Spleen (tissue), 11 donors: ENCODE data around the gene GKN1. TPM values are rescaled to one million over a fixed set of nuclear protein-coding genes. Genes with fewer than 3 reads are reported as not detected.

Experiments
- DNase-seq: peaks from one replicate; pipeline ENCODE4 v3.0.0-alpha.2; 2020
- H3K27ac ChIP-seq, 8 donors: fragments of 200-600 bp; sonication (generic) in 7 of 8; 1 replicate in 4 of 8; 2 replicates in 4 of 8; pipeline versions ENCODE4 v1.5.0 to v1.8.0; 2016 to 2021; ENCODE audit warnings: inconsistent platforms in 4 of 8, mild to moderate bottlenecking in 4 of 8, moderate library complexity in 1 of 8
- H3K27me3 ChIP-seq, 7 donors: fragments of 200-600 bp; sonication (generic) in 6 of 7; replicated peaks in 1 of 7; 1 replicate in 4 of 7; 2 replicates in 3 of 7; pipeline versions ENCODE4 v1.5.0 to v1.8.0; 2016 to 2021; ENCODE audit warnings: inconsistent platforms in 3 of 7, mild to moderate bottlenecking in 1 of 7
- H3K36me3 ChIP-seq, 6 donors: fragments of 200-600 bp; sonication (generic) in 5 of 6; 1 replicate in 4 of 6; 2 replicates in 2 of 6; pipeline versions ENCODE4 v1.5.0 to v1.8.0; 2016 to 2021; ENCODE audit warnings: inconsistent platforms in 2 of 6
- H3K4me1 ChIP-seq, 6 donors: fragments of 200-600 bp; sonication (generic) in 5 of 6; 1 replicate in 3 of 6; 2 replicates in 3 of 6; pipeline versions ENCODE4 v1.5.0 to v1.8.0; 2016 to 2021; ENCODE audit warnings: inconsistent platforms in 3 of 6
- H3K4me3 ChIP-seq, 8 donors: fragments of 200-600 bp; sonication (generic) in 7 of 8; 1 replicate in 4 of 8; 2 replicates in 4 of 8; pipeline versions ENCODE4 v1.5.0 to v1.8.0; 2016 to 2021; ENCODE audit warnings: inconsistent platforms in 4 of 8, mild to moderate bottlenecking in 4 of 8, moderate library complexity in 2 of 8
- H3K9me3 ChIP-seq, 8 donors: fragments of 200-600 bp; sonication (generic) in 7 of 8; 1 replicate in 4 of 8; 2 replicates in 4 of 8; pipeline versions ENCODE4 v1.5.0 to v1.8.0; 2016 to 2021; ENCODE audit warnings: inconsistent platforms in 4 of 8
- CTCF ChIP-seq, 11 experiments: fragments of 200-600 bp in 7 of 11; fragments of 450-650 bp in 4 of 11; sonication (generic) in 4 of 11; IDR thresholded peaks in 8 of 11; conservative IDR thresholded peaks in 3 of 11; 1 replicate in 7 of 11; 2 replicates in 4 of 11; pipeline versions ENCODE4 v1.4.0 to v1.8.0; 2016 to 2021; ENCODE audit warnings: antibody characterized with exemption in 11 of 11, inconsistent platforms in 4 of 11, mild to moderate bottlenecking in 1 of 11
- POLR2A ChIP-seq, 3 donors: fragments of 450-650 bp; IDR thresholded peaks; one replicate each; pipeline ENCODE4 v1.5.1; 2017; ENCODE audit warnings: antibody characterized with exemption in 3 of 3, mild to moderate bottlenecking in 1 of 3
- POLR2AphosphoS5 ChIP-seq, 3 donors: sonication (generic); formaldehyde crosslinking; IDR thresholded peaks; one replicate each; pipeline ENCODE4 v1.5.1; 2017; ENCODE audit warnings: antibody characterized with exemption in 3 of 3
- WGBS, 5 donors: extraction: QIAGEN DNeasy Blood & Tissue Kit in 3 of 5; methylation state at CpG; one replicate each; pipeline versions ENCODE4 v1.1.5 to v1.1.7; 2013 to 2018; 5-methylcytosine and 5-hydroxymethylcytosine counted together
- intact Hi-C: fragments of 100-400 bp; cut with DNase I; formaldehyde crosslinking; loops from one replicate; pipeline ENCODE4 v1.15.0; 2023; ENCODE audit warnings: low total_unique reads
- polyA plus RNA-seq, 3 donors: library from polyadenylated mRNA; stranded (reverse); fragments of 200-250 nt; gene quantifications; one replicate each; pipeline ENCODE4 v1.2.1, GENCODE V29; 2013
- total RNA-seq, 7 donors: library from RNA; depleted of rRNA in 3 of 7; stranded (reverse); fragments of >200 nt in 3 of 7; fragmentation: NEBNext Ultra II Directional in 4 of 7; extraction: Animal tissue kit (Norgen Biotek cat#: 25700) in 4 of 7; gene quantifications; one replicate each; pipeline versions ENCODE4 v1.1.0 to v1.2.1, GENCODE V29; 2016 to 2021
- donor health status: healthy with polysubstance abuse.
- donor health status: DM: no; HTN: no; CAD: no; lungs with moderate emphysema.
- donor health status: DM: no; HTN: no; CAD: no.
- donor health status: Bipolar disorder and iron deficiency.
- donor health status: healthy.
- donor health status: DM: no; HTN: no; CAD: no.
- donor health status: DM: yes; HTN: yes; CAD: no.

The GKN1 gene
- total and polyA plus RNA-seq, 10 donors = 0.28 TPM; not detected in 9

DNA sequence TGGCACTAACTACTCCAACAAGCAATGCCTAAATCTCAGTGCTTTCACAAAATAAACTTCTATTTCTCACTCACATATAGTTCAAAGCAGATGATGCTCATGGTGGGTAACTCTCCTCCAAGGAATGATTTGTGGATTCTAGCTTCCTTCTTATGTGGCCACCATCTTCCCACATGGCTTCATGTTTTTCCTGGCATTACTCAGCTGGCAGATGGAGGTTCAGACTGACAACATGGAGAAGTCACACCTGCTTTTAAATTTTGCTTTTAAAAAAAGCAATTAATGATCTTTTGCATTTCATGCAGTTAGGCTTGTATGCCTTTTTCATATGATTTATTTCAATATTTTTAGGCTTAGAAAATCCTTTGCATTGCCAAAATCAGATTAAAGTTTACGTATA is 15.4 kb upstream of the GKN1 start:
- Histone ChIP-seq H3K36me3 (no peaks in the 10 kb centered on the region), H3K4me1 (no peaks in the 10 kb centered on the region), H3K27me3 (no peaks in the 10 kb centered on the region), H3K27ac (no peak overlapping the region), H3K9me3 (no peaks in the 10 kb centered on the region), H3K4me3 (no peak overlapping the region)
- intact Hi-C loops = no loop called here
- TF ChIP-seq CTCF (IDR thresholded peaks at IDR 0.05 in 8 of 11, conservative IDR thresholded peaks at IDR 0.05 in 3 of 11) (no peak), POLR2A (IDR thresholded peaks at IDR 0.05) (no peak), POLR2AphosphoS5 (IDR thresholded peaks at IDR 0.05) (no peak)
- WGBS, 5 donors = 91 to 100% (median 94%) methylated on average over 1 of the region's 1 CpG
- no peak for DNase-seq

DNA sequence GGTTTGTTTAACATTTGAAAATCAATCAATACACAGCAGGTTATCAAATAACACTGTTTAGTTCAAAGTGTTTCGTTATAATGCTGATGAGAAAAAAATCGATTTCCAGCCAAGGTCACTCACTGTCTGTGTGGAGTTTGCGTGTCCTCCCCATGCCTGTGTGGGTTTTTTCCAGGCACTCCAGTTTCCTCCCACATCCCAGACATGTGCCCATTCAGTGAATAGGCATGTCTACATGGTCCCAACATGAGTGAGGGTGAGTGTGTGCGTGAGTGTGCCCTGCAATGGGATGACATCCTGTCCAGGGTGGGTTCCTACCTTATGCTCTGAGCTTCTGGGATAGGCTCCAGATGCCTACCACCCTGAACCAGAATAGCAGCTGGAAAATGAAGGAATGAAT is 13.1 kb upstream of the GKN1 start:
- H3K9me3 ChIP-seq = no peaks in the 10 kb centered on the region
- no peaks in the 10 kb centered on the region for H3K36me3 ChIP-seq
- H3K27ac ChIP-seq = no peak overlapping the region
- no peaks in the 10 kb centered on the region for H3K27me3 ChIP-seq
- H3K4me1 ChIP-seq = no peaks in the 10 kb centered on the region
- no peak for DNase-seq
- no peak overlapping the region for H3K4me3 ChIP-seq
- no peak for TF ChIP-seq POLR2AphosphoS5 (IDR thresholded peaks at IDR 0.05)
- TF ChIP-seq POLR2A (IDR thresholded peaks at IDR 0.05) = no peak
- no peak for TF ChIP-seq CTCF (IDR thresholded peaks at IDR 0.05 in 8 of 11, conservative IDR thresholded peaks at IDR 0.05 in 3 of 11)
- WGBS, 5 donors = 90 to 95% (median 93%) methylated on average over 4 of the region's 4 CpGs
- intact Hi-C loops = no loop called here

GRCh38 chr2:68964282-68964681 is 10.2 kb upstream of the GKN1 start:
- DNase-seq = no peak
- TF ChIP-seq POLR2AphosphoS5 (IDR thresholded peaks at IDR 0.05) (no peak), POLR2A (IDR thresholded peaks at IDR 0.05) (no peak), CTCF (IDR thresholded peaks at IDR 0.05 in 8 of 11, conservative IDR thresholded peaks at IDR 0.05 in 3 of 11) (no peak)
- no peaks in the 10 kb centered on the region for H3K27me3 ChIP-seq
- intact Hi-C loops = no loop called here
- no peak overlapping the region for H3K27ac ChIP-seq
- no peaks in the 10 kb centered on the region for H3K36me3 ChIP-seq
- H3K4me1 ChIP-seq = no peaks in the 10 kb centered on the region
- no peaks in the 10 kb centered on the region for H3K9me3 ChIP-seq
- no peak overlapping the region for H3K4me3 ChIP-seq

- DNase-seq = no peak
- intact Hi-C loops = no loop called here
- Histone ChIP-seq H3K27me3 (no peaks in the 10 kb centered on the region), H3K4me1 (no peaks in the 10 kb centered on the region), H3K9me3 (no peaks in the 10 kb centered on the region), H3K36me3 (no peaks in the 10 kb centered on the region), H3K4me3 (no peak overlapping the region), H3K27ac (no peak overlapping the region)
- 37 to 55% (median 42%) methylated on average over 1 of the region's 1 CpG for WGBS, 5 donors
- TF ChIP-seq CTCF (IDR thresholded peaks at IDR 0.05 in 8 of 11, conservative IDR thresholded peaks at IDR 0.05 in 3 of 11) (no peak), POLR2AphosphoS5 (IDR thresholded peaks at IDR 0.05) (no peak), POLR2A (IDR thresholded peaks at IDR 0.05) (no peak)
These were observed 6.2 kb upstream of the GKN1 start for GRCh38 chr2:68968221-68968620.
